22Rv1 (cell line): Measurements from ENCODE around the gene CAMTA1.

Experiments
- H3K27ac ChIP-seq: fragments of 450-650 bp; 2 replicates; pipeline ENCODE4 v1.5.1; 2017
- ZFX ChIP-seq: fragments of 450-650 bp; IDR thresholded peaks from 2 replicates; pipeline ENCODE4 v1.6.1; 2017; ENCODE audit warnings: antibody characterized with exemption, borderline replicate concordance
- TF ChIP-seq, protein P1 (sequence below): fragments of 450-650 bp; IDR thresholded peaks from 2 replicates; pipeline ENCODE4 v1.5.1; 2017; ENCODE audit warnings: mild to moderate bottlenecking

The CAMTA1 gene

DNA sequence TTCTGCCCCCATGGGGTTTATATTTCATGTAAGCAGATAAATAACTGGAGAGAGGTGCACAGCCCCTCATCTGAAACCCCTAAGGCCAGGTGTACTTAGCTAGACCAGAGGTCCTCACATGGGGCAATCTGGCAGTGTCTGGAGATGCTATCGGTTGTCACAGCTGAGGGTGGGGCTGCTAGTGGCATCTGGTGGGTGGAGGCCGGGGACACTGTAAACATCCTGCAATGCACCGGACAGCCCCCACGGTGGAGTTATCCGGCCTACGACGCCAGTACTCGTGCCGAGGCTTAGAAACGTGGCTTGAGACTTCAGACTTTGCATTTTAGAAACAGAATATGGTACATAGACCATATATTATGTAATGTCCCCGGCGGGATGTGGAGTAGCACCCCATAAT is 799.4 kb downstream of the CAMTA1 start:
- no peak overlapping the region for H3K27ac ChIP-seq
- TF ChIP-seq, protein P1, sequence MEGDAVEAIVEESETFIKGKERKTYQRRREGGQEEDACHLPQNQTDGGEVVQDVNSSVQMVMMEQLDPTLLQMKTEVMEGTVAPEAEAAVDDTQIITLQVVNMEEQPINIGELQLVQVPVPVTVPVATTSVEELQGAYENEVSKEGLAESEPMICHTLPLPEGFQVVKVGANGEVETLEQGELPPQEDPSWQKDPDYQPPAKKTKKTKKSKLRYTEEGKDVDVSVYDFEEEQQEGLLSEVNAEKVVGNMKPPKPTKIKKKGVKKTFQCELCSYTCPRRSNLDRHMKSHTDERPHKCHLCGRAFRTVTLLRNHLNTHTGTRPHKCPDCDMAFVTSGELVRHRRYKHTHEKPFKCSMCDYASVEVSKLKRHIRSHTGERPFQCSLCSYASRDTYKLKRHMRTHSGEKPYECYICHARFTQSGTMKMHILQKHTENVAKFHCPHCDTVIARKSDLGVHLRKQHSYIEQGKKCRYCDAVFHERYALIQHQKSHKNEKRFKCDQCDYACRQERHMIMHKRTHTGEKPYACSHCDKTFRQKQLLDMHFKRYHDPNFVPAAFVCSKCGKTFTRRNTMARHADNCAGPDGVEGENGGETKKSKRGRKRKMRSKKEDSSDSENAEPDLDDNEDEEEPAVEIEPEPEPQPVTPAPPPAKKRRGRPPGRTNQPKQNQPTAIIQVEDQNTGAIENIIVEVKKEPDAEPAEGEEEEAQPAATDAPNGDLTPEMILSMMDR, result no peak
- TF ChIP-seq ZFX, result no peak

DNA sequence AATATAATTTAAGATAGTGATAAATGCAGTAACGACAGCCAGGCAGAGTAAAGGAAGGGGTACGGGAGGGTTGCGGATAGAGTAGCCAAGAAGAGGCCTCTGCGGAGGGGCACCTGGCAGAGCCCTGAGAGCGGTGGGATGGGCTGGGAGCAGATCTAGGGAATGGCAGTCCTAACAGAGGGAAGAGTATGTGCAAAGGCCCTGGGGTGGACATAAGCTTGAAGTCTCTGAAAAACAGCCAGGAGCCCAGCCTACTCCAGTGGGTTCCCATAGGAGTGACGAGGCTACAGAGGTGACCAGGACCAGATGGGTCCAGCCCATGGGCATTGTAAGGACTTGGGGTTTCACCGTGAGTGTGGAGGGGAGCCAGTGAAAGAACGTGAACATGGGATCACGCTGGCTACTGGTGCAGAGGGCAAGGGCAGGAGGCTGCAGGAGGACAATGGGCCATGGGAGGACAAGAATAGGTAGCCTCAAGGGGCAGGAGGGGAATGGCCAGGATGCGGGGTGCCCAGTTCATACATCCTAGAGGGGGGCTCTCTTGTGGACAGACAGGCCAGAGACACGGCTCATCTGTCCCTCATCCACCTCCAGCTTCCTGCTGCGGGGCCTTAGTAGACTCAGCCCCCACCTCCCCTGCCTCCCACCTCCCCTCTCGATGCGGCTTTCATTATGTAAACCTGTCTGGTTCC is 800.1 kb downstream of the CAMTA1 start:
- TF ChIP-seq ZFX, result no peak
- TF ChIP-seq, protein P1, result no peak
- no peak overlapping the region for H3K27ac ChIP-seq

DNA sequence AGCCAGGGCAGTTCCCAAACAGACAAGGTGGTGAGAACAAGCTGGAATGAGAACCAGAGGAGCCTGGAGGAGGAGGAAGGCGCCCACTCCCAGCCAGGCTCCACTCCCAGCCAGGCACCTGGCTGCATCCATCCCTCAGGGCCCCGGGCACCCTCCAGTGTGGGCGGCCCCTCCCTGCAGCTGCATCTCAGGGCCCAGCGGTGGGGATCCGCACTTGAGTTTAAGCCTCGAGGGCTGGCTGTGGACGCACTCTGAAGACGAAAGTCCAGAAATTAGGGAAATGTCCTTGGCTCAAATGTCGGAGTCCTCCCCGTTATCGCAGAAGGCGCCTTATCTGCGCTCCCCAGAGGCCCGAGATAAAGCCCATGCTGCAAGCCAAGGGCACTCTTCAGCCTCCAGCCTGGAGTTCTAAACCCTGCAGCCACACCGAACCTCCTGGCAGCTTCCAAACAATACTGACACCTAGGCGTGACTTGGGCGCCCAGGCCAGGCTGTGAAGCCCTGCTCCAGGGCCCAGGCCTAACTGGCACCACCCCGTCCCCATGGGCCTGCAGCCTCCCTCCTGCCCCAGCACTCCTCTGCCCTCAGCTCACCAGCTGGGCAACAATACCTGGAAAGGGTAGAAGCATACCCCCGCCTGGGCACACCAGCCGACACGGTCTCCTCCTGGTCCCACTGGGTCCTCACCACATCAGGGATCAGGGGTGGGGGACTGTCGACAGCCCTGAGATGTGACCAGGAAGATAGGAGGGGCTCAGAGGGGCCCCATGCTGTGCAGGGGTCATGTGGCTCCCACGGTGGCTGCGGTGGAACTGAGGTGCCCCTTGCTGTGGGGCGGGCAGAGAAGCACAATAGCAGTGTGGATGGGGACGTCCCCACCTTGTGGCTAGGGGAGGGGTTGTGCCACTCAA is 801.0 kb downstream of the CAMTA1 start:
- H3K27ac ChIP-seq, result no peak overlapping the region
- TF ChIP-seq ZFX, result no peak
- TF ChIP-seq, protein P1, result no peak

DNA sequence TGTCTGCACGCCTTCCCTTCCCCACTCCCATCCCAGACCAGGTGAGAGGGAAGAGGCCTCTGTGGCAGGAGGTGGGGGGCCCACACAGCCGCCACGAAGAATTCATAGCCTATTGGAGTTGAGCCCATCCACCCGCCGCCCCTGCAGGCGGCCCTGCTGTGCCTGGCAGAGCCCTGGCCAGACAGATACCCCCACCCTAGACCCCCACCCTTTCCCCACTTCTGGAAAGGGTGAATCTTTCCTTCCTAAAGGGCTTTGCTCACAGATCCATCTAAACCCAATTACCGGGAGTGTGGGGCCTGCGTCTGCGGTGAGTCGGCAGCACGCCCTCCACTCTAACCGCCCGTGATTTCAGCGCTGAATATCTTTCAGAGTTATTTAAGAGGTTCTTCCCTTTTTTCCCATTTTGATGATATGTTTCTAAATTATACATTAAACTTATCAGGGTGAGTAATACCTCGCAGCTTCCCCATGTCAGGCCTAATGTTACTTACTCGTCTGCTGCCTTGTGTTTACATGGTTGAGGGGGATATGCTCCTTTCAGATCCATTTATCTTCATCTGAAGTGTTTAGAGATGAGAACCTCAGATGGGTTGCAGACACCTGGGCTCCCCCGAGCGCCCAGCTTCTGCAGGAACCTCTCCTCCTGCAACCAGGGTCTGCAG is 802.0 kb downstream of the CAMTA1 start:
- TF ChIP-seq, protein P1, result no peak
- TF ChIP-seq ZFX, result no peak
- H3K27ac ChIP-seq, result no peak overlapping the region

DNA sequence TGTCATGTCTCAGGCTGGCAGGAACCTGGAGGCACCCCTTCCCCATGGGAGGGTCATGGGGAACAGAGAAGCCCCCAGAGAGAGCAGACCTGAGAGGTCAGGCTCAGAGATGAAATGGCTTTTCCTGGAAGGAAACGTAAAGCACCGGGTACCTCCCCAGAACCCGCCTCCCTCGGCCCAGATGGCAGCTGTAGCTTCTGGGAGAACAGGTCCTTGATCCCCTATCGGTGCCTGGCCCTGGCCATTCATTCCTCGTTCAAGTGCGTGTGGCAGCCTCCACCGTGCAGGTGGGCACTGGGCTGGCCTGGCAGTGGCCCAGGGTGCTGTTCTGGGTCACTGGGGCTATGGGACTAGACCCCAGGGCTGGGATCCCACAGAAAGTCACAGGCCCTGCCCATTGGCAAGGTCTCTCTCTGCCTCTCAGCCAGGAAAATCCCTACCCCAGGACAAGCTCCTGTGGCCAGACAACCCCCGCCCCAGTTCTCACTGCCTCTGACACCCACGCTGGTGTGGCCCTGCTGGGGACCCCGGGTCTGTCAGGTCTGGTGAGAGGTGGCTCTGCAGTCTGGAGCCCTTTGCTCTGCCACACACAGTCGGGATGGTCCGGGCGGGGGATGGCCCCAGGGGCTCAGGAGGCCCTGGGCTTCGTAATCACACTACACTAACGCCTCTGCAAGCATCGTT is 802.7 kb downstream of the CAMTA1 start:
- no peak overlapping the region for H3K27ac ChIP-seq
- no peak for TF ChIP-seq ZFX
- TF ChIP-seq, protein P1, result no peak

DNA sequence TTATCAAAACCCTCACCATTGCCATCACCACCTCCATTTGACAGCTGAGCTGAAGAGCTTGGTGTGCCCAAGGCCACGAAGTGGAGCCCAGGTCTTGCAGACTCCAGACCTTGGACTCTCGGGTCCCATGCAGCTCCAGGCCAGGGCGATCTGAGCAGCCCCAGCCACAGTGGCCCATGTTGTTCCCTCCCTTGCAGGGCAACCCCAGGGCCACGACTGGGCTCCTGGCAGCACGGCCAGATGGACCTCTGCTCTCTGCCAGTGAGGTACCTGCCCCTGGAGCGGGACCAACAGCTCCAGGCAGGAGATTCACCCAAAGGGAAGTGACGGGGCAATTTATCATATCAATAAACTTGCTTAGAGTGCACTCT is 803.2 kb downstream of the CAMTA1 start:
- TF ChIP-seq, protein P1, result no peak
- no peak for TF ChIP-seq ZFX
- H3K27ac ChIP-seq, result no peak overlapping the region
